Upper lobe of right lung (tissue), 1 donor: ENCODE data around the gene SYNE3. TPM values are rescaled to one million over a fixed set of nuclear protein-coding genes. Genes with fewer than 3 reads are reported as not detected.

Source experiments
- ATAC-seq: fragments of 200-7000 bp; cut with Tn5 transposase; one replicate; pipeline ENCODE4 v1.9.1; 2020; ENCODE audit warnings: mild to moderate bottlenecking, moderate library complexity
- DNase-seq: peaks from one replicate; pipeline ENCODE4 v3.0.0-alpha.2; 2020
- H3K27ac ChIP-seq: fragments of 200-600 bp; one replicate; pipeline ENCODE4 v1.8.0; 2022
- H3K27me3 ChIP-seq: fragments of 200-600 bp; one replicate; pipeline ENCODE4 v1.8.0; 2022; ENCODE audit warnings: mild to moderate bottlenecking
- H3K36me3 ChIP-seq: fragments of 200-600 bp; one replicate; pipeline ENCODE4 v1.8.0; 2022
- H3K4me1 ChIP-seq: fragments of 200-600 bp; one replicate; pipeline ENCODE4 v1.8.0; 2022
- H3K4me3 ChIP-seq: fragments of 200-600 bp; one replicate; pipeline ENCODE4 v1.8.0; 2022; ENCODE audit warnings: mild to moderate bottlenecking
- H3K9me3 ChIP-seq: fragments of 200-600 bp; one replicate; pipeline ENCODE4 v1.8.0; 2022
- CTCF ChIP-seq: fragments of 200-600 bp; IDR thresholded peaks from one replicate; pipeline ENCODE4 v1.8.0; 2022; ENCODE audit warnings: antibody characterized with exemption
- intact Hi-C: fragments of 100-400 bp; cut with DNase I; formaldehyde crosslinking; loops from one replicate; pipeline ENCODE4 v1.11.0; 2022
- total RNA-seq: library from RNA; stranded (reverse); fragmentation: NEBNext Ultra II Directional; extraction: Animal tissue kit (Norgen Biotek cat#: 25700); gene quantifications from one replicate; pipeline ENCODE4 v1.2.1, GENCODE V29; 2021
- donor health status: DM: no; HTN: yes; CAD: no; lungs with severe emphysema.

Gene SYNE3
- total RNA-seq, 1 donor from 2014 or later: 19.3 TPM

DNA sequence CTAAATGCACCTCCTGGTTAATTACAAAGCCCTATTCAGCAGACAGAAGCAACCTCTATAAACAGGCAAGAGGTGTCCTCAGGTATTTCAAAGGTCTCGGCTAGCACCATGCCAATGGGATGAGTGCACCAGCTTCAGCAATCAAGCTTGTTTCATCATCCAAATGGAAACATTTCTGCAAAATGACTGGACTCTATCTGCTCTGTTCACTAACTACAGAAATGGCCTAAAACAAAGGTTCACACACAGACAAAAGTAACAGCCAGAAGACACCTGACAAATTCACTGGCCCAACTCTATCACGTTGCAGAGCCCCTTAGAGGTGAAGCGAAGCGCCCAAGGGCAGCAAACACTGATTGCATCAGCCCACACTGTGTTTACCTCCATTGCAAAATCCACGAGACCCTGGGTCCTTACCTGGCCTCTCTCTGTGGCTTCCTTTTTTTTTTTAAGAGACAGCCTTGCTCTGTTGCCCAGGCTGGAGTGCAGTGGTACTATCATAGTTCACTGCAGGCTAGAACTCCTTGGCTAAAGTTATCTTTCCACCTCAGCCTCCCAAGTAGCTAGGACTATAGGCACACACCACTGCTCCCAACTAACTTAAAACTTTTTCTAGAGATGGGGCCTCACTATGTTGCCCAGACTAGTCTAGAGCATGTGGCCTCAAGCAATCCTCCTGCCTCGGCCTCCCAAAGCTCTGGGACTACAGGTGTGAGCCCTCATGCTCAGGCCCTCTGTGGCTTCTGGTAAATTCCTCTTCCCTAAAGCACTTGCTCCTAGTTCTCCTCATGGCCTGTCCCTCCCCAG lies 8.5 kb upstream of the SYNE3 start:
- Histone ChIP-seq H3K4me3 (no peak overlapping the region), H3K27me3 (no peaks in the 10 kb centered on the region), H3K4me1 (peaks cover 61% of the 10 kb centered on the region), H3K9me3 (no peaks in the 10 kb centered on the region), H3K36me3 (no peaks in the 10 kb centered on the region), H3K27ac (peak overlapping the region; percentile 71)
- intact Hi-C loops: loop anchor here (5.0 kb wide), 1 partner anchor 83 kb away; no protein-coding TSS in a partner anchor
- DNase-seq: no peak
- TF ChIP-seq CTCF: no peak
- peak; percentile 18 for ATAC-seq

DNA sequence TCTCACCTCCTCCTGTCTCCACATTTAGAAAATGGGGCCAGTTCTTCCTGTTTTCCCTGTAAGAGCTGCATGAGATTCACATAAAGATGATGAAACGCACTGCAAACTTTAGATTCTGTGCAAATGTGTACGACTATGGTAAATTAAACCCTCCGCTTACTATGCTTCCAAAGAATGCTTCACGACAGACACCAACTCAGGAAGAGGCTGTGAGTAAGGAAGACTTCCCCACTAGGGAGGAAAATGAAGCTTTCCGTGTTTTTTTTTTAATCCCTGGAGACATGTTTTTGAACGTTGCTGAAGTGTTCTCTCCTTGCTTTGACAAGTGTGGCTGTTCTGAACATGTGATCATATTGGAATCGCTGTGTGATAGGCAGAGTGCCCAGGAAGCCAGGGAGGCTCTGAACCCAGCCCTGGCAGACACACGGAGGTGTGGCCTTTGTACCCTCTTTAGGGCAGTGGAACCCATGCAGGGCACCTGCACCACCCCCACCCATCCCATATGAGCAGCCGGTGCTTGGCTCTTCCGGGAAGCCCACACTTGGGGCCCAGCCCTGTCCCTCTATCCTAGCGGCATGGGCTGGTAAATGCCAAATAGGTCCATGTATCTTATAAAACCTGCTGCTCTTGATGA lies 7.5 kb upstream of the SYNE3 start:
- H3K27ac ChIP-seq: peak overlapping the region; percentile 71
- no peaks in the 10 kb centered on the region for H3K36me3 ChIP-seq
- DNase-seq (no peak), ATAC-seq (peak; percentile 66)
- H3K4me3 ChIP-seq: no peak overlapping the region
- intact Hi-C loops: loop anchor here (5.0 kb wide), 1 partner anchor 82 kb away; no protein-coding TSS in a partner anchor
- peaks cover 71% of the 10 kb centered on the region for H3K4me1 ChIP-seq
- no peaks in the 10 kb centered on the region for H3K27me3 ChIP-seq
- peak; percentile 19 for TF ChIP-seq CTCF
- H3K9me3 ChIP-seq: no peaks in the 10 kb centered on the region

- intact Hi-C loops: loop anchor here (5.0 kb wide), 1 partner anchor 81 kb away; no protein-coding TSS in a partner anchor
- H3K9me3 ChIP-seq: no peaks in the 10 kb centered on the region
- ATAC-seq (no peak), DNase-seq (no peak)
- peak overlapping the region; percentile 71 for H3K27ac ChIP-seq
- no peaks in the 10 kb centered on the region for H3K27me3 ChIP-seq
- peaks cover 78% of the 10 kb centered on the region for H3K4me1 ChIP-seq
- no peak for TF ChIP-seq CTCF
- H3K4me3 ChIP-seq: no peak overlapping the region
- H3K36me3 ChIP-seq: no peaks in the 10 kb centered on the region
Measured at GRCh38 chr14:95523051-95523814, 6.8 kb upstream of the SYNE3 start.

GRCh38 chr14:95522556-95522955 lies 6.1 kb upstream of the SYNE3 start:
- H3K27ac ChIP-seq: peak overlapping the region; percentile 71
- TF ChIP-seq CTCF: no peak
- intact Hi-C loops: loop anchor here (5.0 kb wide), 1 partner anchor 80 kb away; no protein-coding TSS in a partner anchor
- H3K4me3 ChIP-seq: no peak overlapping the region
- no peak for ATAC-seq
- H3K36me3 ChIP-seq: no peaks in the 10 kb centered on the region
- H3K4me1 ChIP-seq: peaks cover 83% of the 10 kb centered on the region
- no peak for DNase-seq
- no peaks in the 10 kb centered on the region for H3K27me3 ChIP-seq
- H3K9me3 ChIP-seq: no peaks in the 10 kb centered on the region

DNA sequence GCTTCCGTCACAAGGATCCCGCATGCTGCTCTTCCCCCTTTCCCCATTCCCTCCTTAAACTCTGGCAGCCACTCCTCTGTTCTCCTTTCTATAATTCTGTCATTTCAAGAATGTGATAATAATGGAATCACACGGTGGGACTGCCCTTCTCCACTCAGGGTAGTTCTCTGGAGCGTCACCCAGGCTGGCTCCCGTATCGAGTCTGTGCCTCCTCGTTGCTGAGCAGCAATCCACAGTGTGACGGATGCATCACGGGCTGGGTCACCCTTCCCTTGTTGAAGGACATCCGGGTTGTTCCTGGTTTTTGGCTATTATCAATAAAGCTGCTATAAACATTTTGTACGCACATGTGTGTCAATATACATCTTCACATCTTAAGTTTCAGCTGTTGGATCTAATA lies 5.7 kb upstream of the SYNE3 start:
- H3K4me3 ChIP-seq: no peak overlapping the region
- intact Hi-C loops: loop anchor here (5.0 kb wide), 1 partner anchor 80 kb away; no protein-coding TSS in a partner anchor
- no peak overlapping the region for H3K27ac ChIP-seq
- no peak for TF ChIP-seq CTCF
- DNase-seq (no peak), ATAC-seq (no peak)
- H3K36me3 ChIP-seq: no peaks in the 10 kb centered on the region
- no peaks in the 10 kb centered on the region for H3K9me3 ChIP-seq
- no peaks in the 10 kb centered on the region for H3K27me3 ChIP-seq
- peaks cover 83% of the 10 kb centered on the region for H3K4me1 ChIP-seq
